ENCODE measurements around the gene CXXC5.
A peak's percentile ranks its signal among the peaks of the same experiment; 100 is the strongest.
"Not testable (repeated sequence)": the region's sequence is repeated elsewhere in the genome, so short reads cannot be mapped to it uniquely, and the experiment has no call there.

The CXXC5 gene

GRCh38 chr5:139648205-139649081 is at the start of gene CXXC5:
Gene CXXC5 (plus strand): TSS chr5:139648349. CDS start chr5:139680524, 32,175 bp downstream.
- DNase-seq = peak; percentile 52 to 94

- not testable (repeated sequence) for DNase-seq
Observed at GRCh38 chr5:139598601-139598965, 49.6 kb upstream of the CXXC5 start.

GRCh38 chr5:139600336-139600949 is 47.7 kb upstream of the CXXC5 start:
- no peak for DNase-seq

GRCh38 chr5:139601429-139601828 is 46.7 kb upstream of the CXXC5 start:
- DNase-seq = no peak

GRCh38 chr5:139601948-139602347 is 46.2 kb upstream of the CXXC5 start:
- DNase-seq = not testable (repeated sequence)

GRCh38 chr5:139605887-139606286 is 42.3 kb upstream of the CXXC5 start:
- no peak for DNase-seq

GRCh38 chr5:139611703-139612584 is 36.2 kb upstream of the CXXC5 start:
- DNase-seq = no peak

- DNase-seq = no peak
Observed at GRCh38 chr5:139619861-139620260, 28.3 kb upstream of the CXXC5 start.

GRCh38 chr5:139625398-139625797 is 22.8 kb upstream of the CXXC5 start:
- DNase-seq = not testable (repeated sequence)

- no peak for DNase-seq
Observed at GRCh38 chr5:139630855-139631254, 17.3 kb upstream of the CXXC5 start.

- no peak for DNase-seq
Observed at GRCh38 chr5:139631520-139632165, 16.5 kb upstream of the CXXC5 start.

GRCh38 chr5:139633295-139634027 is 14.7 kb upstream of the CXXC5 start:
- peak; percentile 52 to 84 for DNase-seq

GRCh38 chr5:139634028-139634325 is 14.2 kb upstream of the CXXC5 start:
- DNase-seq = no peak

- DNase-seq = no peak
Observed at GRCh38 chr5:139634541-139634940, 13.6 kb upstream of the CXXC5 start.

- DNase-seq = no peak
Observed at GRCh38 chr5:139635191-139635590, 13.0 kb upstream of the CXXC5 start.

- peak in 1 of 2 experiments; percentile 65 for DNase-seq
Observed at GRCh38 chr5:139635606-139636206, 12.4 kb upstream of the CXXC5 start.

GRCh38 chr5:139636207-139636792 is 11.8 kb upstream of the CXXC5 start:
- no peak for DNase-seq

GRCh38 chr5:139636975-139637408 is 11.2 kb upstream of the CXXC5 start:
- DNase-seq = no peak

- peak; percentile 52 to 91 for DNase-seq
Observed at GRCh38 chr5:139637438-139638089, 10.6 kb upstream of the CXXC5 start.

GRCh38 chr5:139638090-139638735 is 9.9 kb upstream of the CXXC5 start:
- peak; percentile 94 to 96 for DNase-seq
